Lung (tissue), 16 donors: ENCODE results near the gene COMMD2. TPM values are rescaled to one million over a fixed set of nuclear protein-coding genes. Genes with fewer than 3 reads are reported as not detected.

Source experiments
- ATAC-seq: fragments of 200-7000 bp; cut with Tn5 transposase; one replicate; pipeline ENCODE4 v1.9.1; 2020; ENCODE audit warnings: moderate number of reproducible peaks; ENCODE audit not compliant: insufficient read depth, low FRiP score
- DNase-seq, 3 donors: peaks; one replicate each; pipeline ENCODE4 v3.0.0-alpha.2; 2013 to 2017
- H3K27ac ChIP-seq, 2 donors: one replicate each; pipeline ENCODE4 v1.5.1; 2013; ENCODE audit warnings: mild to moderate bottlenecking in 2 of 2, moderate library complexity in 2 of 2, control low read depth in 1 of 2, inconsistent platforms in 1 of 2, low read depth in 1 of 2, low read length in 1 of 2
- H3K27me3 ChIP-seq, 3 donors: one replicate each; pipeline ENCODE4 v1.5.1; 2013; ENCODE audit warnings: low read length in 2 of 3; ENCODE audit not compliant: control insufficient read depth in 3 of 3, insufficient read depth in 3 of 3
- H3K36me3 ChIP-seq, 4 donors: one replicate each; pipeline ENCODE4 v1.5.1; 2013; ENCODE audit warnings: low read length in 4 of 4, mild to moderate bottlenecking in 1 of 4, moderate library complexity in 1 of 4; ENCODE audit not compliant: control insufficient read depth in 4 of 4, insufficient read depth in 4 of 4
- H3K4me1 ChIP-seq, 5 donors: one replicate each; pipeline ENCODE4 v1.5.1; 2013; ENCODE audit warnings: low read length in 5 of 5, mild to moderate bottlenecking in 2 of 5, moderate library complexity in 1 of 5; ENCODE audit not compliant: control insufficient read depth in 5 of 5, insufficient read depth in 5 of 5
- H3K4me3 ChIP-seq: one replicate; pipeline ENCODE4 v1.5.1; 2013; ENCODE audit warnings: mild to moderate bottlenecking, control low read depth, moderate library complexity
- H3K9ac ChIP-seq, 2 donors: one replicate each; pipeline ENCODE4 v1.5.1; 2013; ENCODE audit warnings: low read length in 2 of 2, control low read depth in 1 of 2; ENCODE audit not compliant: insufficient read depth in 1 of 2
- H3K9me3 ChIP-seq, 4 donors: one replicate each; pipeline ENCODE4 v1.5.1; 2013; ENCODE audit warnings: low read length in 3 of 4, mild to moderate bottlenecking in 1 of 4, moderate library complexity in 1 of 4; ENCODE audit not compliant: control insufficient read depth in 4 of 4, insufficient read depth in 3 of 4
- WGBS, 2 donors: extraction: QIAGEN DNeasy Blood & Tissue Kit; methylation state at CpG; one replicate each; pipeline ENCODE4 v1.1.7; 2013; 5-methylcytosine and 5-hydroxymethylcytosine counted together
- long read RNA-seq, 5 donors: transcript quantifications; one replicate each; lab custom pipeline, GENCODE V29; 2026
- polyA plus RNA-seq, 2 donors: library from polyadenylated mRNA; stranded (reverse); fragments of 200-250 nt; gene quantifications; one replicate each; pipeline ENCODE4 v1.2.1, GENCODE V29; 2013
- total RNA-seq, 2 donors: library from RNA; depleted of rRNA in 1 of 2; stranded (reverse); fragments of >200 nt in 1 of 2; gene quantifications; one replicate each; pipeline ENCODE4 v1.2.1, GENCODE V29; 2014 to 2021
- TF ChIP-seq, protein P1 (sequence below): IDR thresholded peaks from 2 replicates; pipeline ENCODE4 v1.5.1; 2012; ENCODE audit warnings: mild to moderate bottlenecking; ENCODE audit errors: control extremely low read depth, extremely low read depth
- donor health status: control.
- donor health status: control.
- donor health status: Bipolar disorder and iron deficiency.
- donor health status: healthy.
- donor health status: DM: yes; HTN: yes; CAD: no.

Gene COMMD2
- total RNA-seq (10 to 100 TPM; 35.6 to 72.4 TPM), polyA plus RNA-seq (10 to 100 TPM; 10.1 to 23.7 TPM)
- long read RNA-seq, donor 1, transcript COMMD2-201 (4 exons, 739 nt) = minor isoform, 8 of 60 reads
- long read RNA-seq, donor 1, transcript COMMD2-203 (5 exons, 3,706 nt) = major isoform, 40 of 60 reads
- long read RNA-seq, donor 1, transcript COMMD2-206 (2 exons, 589 nt) = minor isoform, 7 of 60 reads
- long read RNA-seq, donor 1, partial matches to known transcripts = 0 of 60 reads
- long read RNA-seq, donor 1, other reads (novel, unspliced or antisense) = 0 of 60 reads
- long read RNA-seq, donor 2, transcript COMMD2-203 (5 exons, 3,706 nt) = major isoform, 13 of 23 reads
- long read RNA-seq, donor 2, transcript COMMD2-202 (4 exons, 628 nt) = minor isoform, 5 of 23 reads
- long read RNA-seq, donor 2, partial matches to known transcripts = 0 of 23 reads
- long read RNA-seq, donor 2, other reads (novel, unspliced or antisense) = 0 of 23 reads
- long read RNA-seq, donor 3, transcript COMMD2-203 (5 exons, 3,706 nt) = major isoform, 20 of 26 reads
- long read RNA-seq, donor 3, partial matches to known transcripts = 0 of 26 reads
- long read RNA-seq, donor 3, other reads (novel, unspliced or antisense) = 0 of 26 reads
- long read RNA-seq, donor 4, transcript COMMD2-203 (5 exons, 3,706 nt) = major isoform, 12 of 15 reads
- long read RNA-seq, donor 4, partial matches to known transcripts = 0 of 15 reads
- long read RNA-seq, donor 4, other reads (novel, unspliced or antisense) = 0 of 15 reads
- long read RNA-seq, donor 5, transcript COMMD2-203 (5 exons, 3,706 nt) = major isoform, 39 of 49 reads
- long read RNA-seq, donor 5, partial matches to known transcripts = 0 of 49 reads
- long read RNA-seq, donor 5, other reads (novel, unspliced or antisense) = 0 of 49 reads

DNA sequence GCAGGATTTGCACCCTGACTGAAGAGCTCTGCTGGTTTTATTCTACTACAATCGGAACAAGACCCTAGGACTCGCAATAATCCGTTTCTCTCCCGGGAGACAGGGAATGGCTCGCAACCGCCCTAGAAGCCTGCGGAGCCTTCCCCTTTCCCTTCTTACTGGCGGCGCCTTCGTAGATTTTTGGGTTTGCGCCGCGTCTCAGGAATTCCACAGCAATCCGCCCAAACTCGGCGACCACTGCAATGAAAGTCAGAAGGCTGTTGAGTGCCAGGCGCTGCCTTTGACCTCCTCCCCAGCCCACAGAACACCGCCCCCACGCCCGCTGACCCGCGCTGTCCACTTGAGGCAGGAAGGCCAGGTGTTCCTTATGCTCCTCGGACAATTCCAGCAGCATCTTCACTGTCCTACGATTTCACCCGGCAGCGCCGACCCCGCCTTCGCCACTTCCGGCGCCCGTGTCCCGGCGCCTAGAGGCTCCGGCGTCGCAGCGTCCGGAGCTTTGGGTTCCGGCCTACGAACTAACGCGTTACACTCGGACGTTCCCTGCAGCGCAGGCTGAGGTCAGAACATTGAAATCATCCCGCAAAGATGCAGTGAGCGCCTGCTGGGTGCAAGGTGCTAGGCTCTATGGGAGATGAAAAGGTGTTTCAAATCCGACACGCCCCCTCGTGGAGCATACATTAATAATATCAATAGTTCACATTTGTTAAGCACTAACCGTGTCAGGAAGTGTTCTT, at the start of gene COMMD2:
Gene COMMD2, minus strand, starts transcription at position 439 of the 737 bp plus-strand sequence. Its CDS starts 45 bp downstream, at position 394.
- 0% methylated on average over 52 of the region's 52 CpGs for WGBS, 2 donors

GRCh38 chr3:149801639-149802038, 49.4 kb upstream of the COMMD2 start:
- ATAC-seq (no peak), DNase-seq (no peak)
- Histone ChIP-seq H3K4me3 (no peak overlapping the region), H3K36me3 (no peaks in the 10 kb centered on the region), H3K27me3 (no peaks in the 10 kb centered on the region), H3K9ac (no peak overlapping the region), H3K27ac (no peak overlapping the region), H3K4me1 (no peaks in the 10 kb centered on the region), H3K9me3 (no peaks in the 10 kb centered on the region)
- WGBS, 2 donors = 59 to 74% methylated on average over 5 of the region's 5 CpGs
- TF ChIP-seq, protein P1, sequence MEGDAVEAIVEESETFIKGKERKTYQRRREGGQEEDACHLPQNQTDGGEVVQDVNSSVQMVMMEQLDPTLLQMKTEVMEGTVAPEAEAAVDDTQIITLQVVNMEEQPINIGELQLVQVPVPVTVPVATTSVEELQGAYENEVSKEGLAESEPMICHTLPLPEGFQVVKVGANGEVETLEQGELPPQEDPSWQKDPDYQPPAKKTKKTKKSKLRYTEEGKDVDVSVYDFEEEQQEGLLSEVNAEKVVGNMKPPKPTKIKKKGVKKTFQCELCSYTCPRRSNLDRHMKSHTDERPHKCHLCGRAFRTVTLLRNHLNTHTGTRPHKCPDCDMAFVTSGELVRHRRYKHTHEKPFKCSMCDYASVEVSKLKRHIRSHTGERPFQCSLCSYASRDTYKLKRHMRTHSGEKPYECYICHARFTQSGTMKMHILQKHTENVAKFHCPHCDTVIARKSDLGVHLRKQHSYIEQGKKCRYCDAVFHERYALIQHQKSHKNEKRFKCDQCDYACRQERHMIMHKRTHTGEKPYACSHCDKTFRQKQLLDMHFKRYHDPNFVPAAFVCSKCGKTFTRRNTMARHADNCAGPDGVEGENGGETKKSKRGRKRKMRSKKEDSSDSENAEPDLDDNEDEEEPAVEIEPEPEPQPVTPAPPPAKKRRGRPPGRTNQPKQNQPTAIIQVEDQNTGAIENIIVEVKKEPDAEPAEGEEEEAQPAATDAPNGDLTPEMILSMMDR = no peak

More for the DNA sequence above, at the start of gene COMMD2:
- Histone ChIP-seq H3K4me3 (peak within 1 kb of the TSS; percentile 87), H3K9me3 (no peaks in the 10 kb centered on the region), H3K27ac (peak within 1 kb of the TSS; percentile 43 to 81), H3K27me3 (peaks cover 0 to 2% (median 0%) of the 10 kb centered on the region in 3 donors), H3K36me3 (peaks cover 3 to 16% (median 9%) of the 10 kb centered on the region in 4 donors), H3K9ac (peak within 1 kb of the TSS; percentile 84 to 94), H3K4me1 (peaks cover 0 to 17% (median 6%) of the 10 kb centered on the region in 5 donors)
- TF ChIP-seq, protein P1 = no peak
- peak; percentile 94 for ATAC-seq
- peak; percentile 81 to 91 (median 86) for DNase-seq

DNA sequence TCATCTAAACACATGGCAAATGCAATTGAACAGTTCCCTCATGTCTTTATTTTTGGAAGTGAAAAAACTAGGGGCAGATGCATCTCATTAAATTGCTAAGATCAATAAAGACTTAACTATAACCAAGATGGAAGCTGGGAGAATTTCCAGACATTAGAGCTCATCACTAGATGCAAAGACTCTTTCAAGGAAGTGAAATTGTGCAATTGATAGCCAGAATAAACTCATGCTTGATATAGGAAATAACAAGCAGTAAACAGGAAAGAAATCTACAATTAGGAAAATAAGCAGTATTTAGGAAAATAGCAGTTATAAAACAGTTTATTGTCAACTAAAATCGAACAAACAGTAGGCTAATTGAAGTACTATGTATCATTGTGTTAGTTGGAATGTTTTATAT, 48.9 kb upstream of the COMMD2 start:
- ATAC-seq (no peak), DNase-seq (no peak)
- WGBS, 2 donors = 71 to 81% methylated on average over 1 of the region's 1 CpG
- Histone ChIP-seq H3K9me3 (no peaks in the 10 kb centered on the region), H3K36me3 (no peaks in the 10 kb centered on the region), H3K9ac (no peak overlapping the region), H3K27me3 (no peaks in the 10 kb centered on the region), H3K4me1 (no peaks in the 10 kb centered on the region), H3K27ac (no peak overlapping the region), H3K4me3 (no peak overlapping the region)
- TF ChIP-seq, protein P1 = no peak
